Panc1 (cell line): ENCODE data around the gene ZMAT5. TPM values are rescaled to one million over a fixed set of nuclear protein-coding genes. Genes with fewer than 3 reads are reported as not detected.
A peak's percentile ranks its signal among the peaks of the same experiment; 100 is the strongest.

ENCODE experiments used
- ATAC-seq: fragments of 200-7000 bp; cut with Tn5 transposase; 2 replicates; pipeline ENCODE4 v1.9.1; 2020; ENCODE audit warnings: mild to moderate bottlenecking, moderate library complexity
- BruUV-seq: library from RNA; stranded (reverse); fragments of 400-500 nt; replicated peaks from 2 replicates; lab custom pipeline; 2021; lab: Mats Ljungman, UMichigan
- CTCF ChIA-PET: fragments of 300-600 bp; sonication (Branson Sonifier 250); formaldehyde crosslinking; loops from one replicate; lab custom pipeline; 2022; ENCODE audit warnings: antibody characterized with exemption; lab: Charles Lee
- POLR2A ChIA-PET: fragments of 300-600 bp; sonication (Branson Sonifier 250); formaldehyde crosslinking; loops from one replicate; lab custom pipeline; 2022; ENCODE audit warnings: antibody characterized with exemption; lab: Charles Lee
- DNase-seq: peaks from one replicate; pipeline ENCODE4 v3.0.0-alpha.2; 2010; ENCODE audit warnings: low read depth, low spot score
- H3K27ac ChIP-seq: 2 replicates; pipeline ENCODE4 v1.5.1; 2011; ENCODE audit warnings: mild to moderate bottlenecking, low read length, inconsistent platforms
- H3K27me3 ChIP-seq: fragments of 200-500 bp; sonication (Bioruptor generic); 2 replicates; pipeline ENCODE4 v1.6.0; 2014; ENCODE audit warnings: low read length, inconsistent platforms; ENCODE audit not compliant: control insufficient read depth, insufficient read depth
- H3K36me3 ChIP-seq: fragments of 200-500 bp; sonication (Bioruptor generic); 2 replicates; pipeline ENCODE4 v1.5.1; 2014; ENCODE audit warnings: inconsistent platforms, mild to moderate bottlenecking, low read length, moderate library complexity; ENCODE audit not compliant: control insufficient read depth, insufficient read depth
- H3K4me1 ChIP-seq: 2 replicates; pipeline ENCODE4 v1.5.1; 2011; ENCODE audit warnings: inconsistent platforms, mild to moderate bottlenecking, low read length, moderate library complexity; ENCODE audit not compliant: control insufficient read depth, insufficient read depth
- H3K4me3 ChIP-seq, 2 experiments: 2 replicates each; pipeline ENCODE4 v1.5.1; 2011 to 2012; ENCODE audit warnings: low read depth in 2 of 2, low read length in 2 of 2, mild to moderate bottlenecking in 2 of 2, inconsistent platforms in 1 of 2, moderate library complexity in 1 of 2
- H3K9me3 ChIP-seq: fragments of 200-500 bp; sonication (Bioruptor generic); 2 replicates; pipeline ENCODE4 v1.5.1; 2014; ENCODE audit warnings: low read depth, mild to moderate bottlenecking, inconsistent platforms, low read length, moderate library complexity; ENCODE audit not compliant: control insufficient read depth, insufficient read depth
- CTCF ChIP-seq: fragments of 450-650 bp; IDR thresholded peaks from 2 replicates; pipeline ENCODE4 v1.5.1; 2017; ENCODE audit warnings: mild to moderate bottlenecking
- POLR2AphosphoS5 ChIP-seq: IDR thresholded peaks from 2 replicates; pipeline ENCODE4 v1.6.1; 2012; ENCODE audit warnings: mild to moderate bottlenecking, low read depth, low read length, moderate library complexity
- REST ChIP-seq, 2 experiments: IDR thresholded peaks; 2 replicates each; pipeline ENCODE4 v1.6.1; 2011 to 2012; ENCODE audit warnings: low read depth in 2 of 2, control low read depth in 1 of 2, low read length in 1 of 2, mild to moderate bottlenecking in 1 of 2, moderate library complexity in 1 of 2; ENCODE audit not compliant: insufficient read depth in 1 of 2
- SIN3A ChIP-seq: IDR thresholded peaks from 2 replicates; pipeline ENCODE4 v1.6.1; 2012; ENCODE audit warnings: low read depth, mild to moderate bottlenecking, low read length, moderate library complexity, borderline replicate concordance; ENCODE audit not compliant: insufficient read depth
- TCF7L2 ChIP-seq: IDR thresholded peaks from 2 replicates; pipeline ENCODE4 v1.6.1; 2011; ENCODE audit warnings: mild to moderate bottlenecking, low read depth, low read length, inconsistent platforms
- in situ Hi-C: cut with HindIII; loops from 2 replicates; pipeline ENCODE4 v1.10.0; 2016; ENCODE audit warnings: low sequenced_read_pairs, low pct_unique_long_range_greater_than_20kb
- intact Hi-C: fragments of 100-400 bp; cut with micrococcal nuclease; formaldehyde crosslinking; loops from one replicate; pipeline ENCODE4 v1.10.0; 2022; ENCODE audit not compliant: unreplicated experiment
- total RNA-seq: library from RNA; stranded (reverse); gene quantifications from one replicate; pipeline ENCODE4 v1.2.1, GENCODE V29; 2021; ENCODE audit not compliant: unreplicated experiment

The ZMAT5 gene
- total RNA-seq, 1 experiment from 2014 or later, result 22.4 TPM

GRCh38 chr22:29705651-29706050 is 61.2 kb downstream of the ZMAT5 start:
- no TSS peak for BruUV-seq
- CTCF ChIA-PET, result no interaction called here
- no peak for DNase-seq
- peaks cover 42% of the 10 kb centered on the region for H3K4me1 ChIP-seq
- no peaks in the 10 kb centered on the region for H3K9me3 ChIP-seq
- H3K27ac ChIP-seq, result no peak overlapping the region
- H3K27me3 ChIP-seq, result no peaks in the 10 kb centered on the region
- in situ Hi-C loops, result no loop called here
- POLR2A ChIA-PET, result no interaction called here
- H3K36me3 ChIP-seq, result no peaks in the 10 kb centered on the region
- intact Hi-C loops, result no loop called here
- no peak overlapping the region for H3K4me3 ChIP-seq
- no peak for ATAC-seq
- no peak for TF ChIP-seq SIN3A
- no peak for TF ChIP-seq REST (IDR thresholded peaks at IDR 0.05; ENCODE audit: insufficient read depth in 1 of 2, low read depth in 2 of 2, low read length in 1 of 2)
- TF ChIP-seq TCF7L2, result no peak
- TF ChIP-seq POLR2AphosphoS5, result no peak
- TF ChIP-seq CTCF, result no peak

DNA sequence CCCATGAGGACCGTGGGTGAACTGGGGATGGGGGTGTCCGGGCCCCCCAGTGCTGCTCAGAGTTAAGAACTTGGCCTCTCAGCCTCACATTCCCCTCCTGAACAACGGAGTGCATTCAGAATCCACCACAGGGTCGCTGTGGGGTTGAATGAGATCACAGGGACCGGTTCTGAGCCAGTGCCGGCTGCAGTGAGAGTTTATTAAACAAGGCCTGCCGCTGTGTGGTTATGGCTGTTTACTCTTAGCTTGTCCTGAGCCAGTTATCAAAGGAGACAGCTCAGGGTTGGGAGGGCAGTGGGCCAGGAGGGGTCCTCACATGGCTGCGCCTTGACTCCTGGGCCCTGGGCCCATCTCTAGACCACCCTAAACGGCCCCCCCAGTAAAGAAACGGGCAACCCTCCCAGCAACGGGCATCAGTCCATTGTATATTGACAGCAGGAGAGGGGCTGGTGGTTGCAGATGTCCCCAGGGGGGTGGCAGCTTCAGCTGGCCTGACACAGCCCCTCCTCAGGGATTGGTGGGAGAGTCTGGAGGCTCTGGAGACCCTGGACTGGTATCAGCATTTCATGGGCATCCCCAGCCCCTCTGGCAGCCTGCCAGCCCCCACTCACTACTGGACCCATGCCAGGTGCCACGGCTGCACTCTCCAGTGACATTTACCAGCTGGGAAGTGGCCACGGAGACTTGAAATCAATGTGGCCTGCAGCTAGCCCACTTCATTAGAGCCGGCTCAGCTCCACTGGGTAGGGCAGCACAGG is 62.1 kb downstream of the ZMAT5 start:
- no peak overlapping the region for H3K4me3 ChIP-seq
- intact Hi-C loops, result no loop called here
- CTCF ChIA-PET, result no interaction called here
- H3K27ac ChIP-seq, result no peak overlapping the region
- H3K36me3 ChIP-seq, result no peaks in the 10 kb centered on the region
- H3K27me3 ChIP-seq, result no peaks in the 10 kb centered on the region
- peaks cover 51% of the 10 kb centered on the region for H3K4me1 ChIP-seq
- peak; percentile 41 for ATAC-seq
- no peaks in the 10 kb centered on the region for H3K9me3 ChIP-seq
- no peak for TF ChIP-seq SIN3A
- peak; percentile 83 for TF ChIP-seq TCF7L2
- no peak for DNase-seq
- BruUV-seq, result no TSS peak
- in situ Hi-C loops, result no loop called here
- POLR2A ChIA-PET, result no interaction called here

GRCh38 chr22:29703569-29704195 is 63.1 kb downstream of the ZMAT5 start:
- Histone ChIP-seq H3K27ac (no peak overlapping the region), H3K4me1 (peaks cover 53% of the 10 kb centered on the region), H3K36me3 (no peaks in the 10 kb centered on the region), H3K9me3 (no peaks in the 10 kb centered on the region), H3K27me3 (no peaks in the 10 kb centered on the region), H3K4me3 (no peak overlapping the region)
- ATAC-seq (0 out of 2 replicates have a peak, but pooled peaks have one; percentile 11), DNase-seq (no peak)
- POLR2A ChIA-PET, result interaction anchor here (0.5 kb wide), 1 partner anchor 373 kb away, joined by 3 read pairs; no protein-coding TSS in a partner anchor
- CTCF ChIA-PET, result no interaction called here
- BruUV-seq, result no TSS peak
- intact Hi-C loops, result no loop called here
- TF ChIP-seq CTCF (no peak), SIN3A (no peak), POLR2AphosphoS5 (no peak), TCF7L2 (no peak), REST (IDR thresholded peaks at IDR 0.05; ENCODE audit: insufficient read depth in 1 of 2, low read depth in 2 of 2, low read length in 1 of 2) (no peak)
- in situ Hi-C loops, result no loop called here
